Muscle layer of colon (tissue), 2 donors: ENCODE measurements around the gene SERPINA5.
"Not testable (repeated sequence)": the region's sequence is repeated elsewhere in the genome, so short reads cannot be mapped to it uniquely, and the experiment has no call there.

Source experiments
- H3K27ac ChIP-seq: one replicate; pipeline ENCODE4 v1.7.0; 2013; ENCODE audit warnings: low read depth, mild to moderate bottlenecking, low read length, moderate library complexity
- H3K27me3 ChIP-seq, 2 donors: one replicate each; pipeline ENCODE4 v1.7.0; 2013; ENCODE audit warnings: low read length in 2 of 2, mild to moderate bottlenecking in 2 of 2; ENCODE audit not compliant: insufficient read depth in 2 of 2, control insufficient read depth in 1 of 2
- H3K36me3 ChIP-seq: one replicate; pipeline ENCODE4 v1.7.0; 2013; ENCODE audit warnings: mild to moderate bottlenecking, low read length; ENCODE audit not compliant: insufficient read depth
- H3K4me1 ChIP-seq: one replicate; pipeline ENCODE4 v1.7.0; 2013; ENCODE audit warnings: mild to moderate bottlenecking, low read length; ENCODE audit not compliant: insufficient read depth
- H3K4me3 ChIP-seq, 2 donors: one replicate each; pipeline ENCODE4 v1.7.0; 2013; ENCODE audit warnings: low read length in 2 of 2, low read depth in 1 of 2, mild to moderate bottlenecking in 1 of 2, moderate library complexity in 1 of 2
- H3K9ac ChIP-seq: one replicate; pipeline ENCODE4 v1.7.0; 2013; ENCODE audit warnings: low read length
- H3K9me3 ChIP-seq: one replicate; pipeline ENCODE4 v1.7.0; 2013; ENCODE audit warnings: mild to moderate bottlenecking, low read length
- donor health status: abdominal sarcoma.
- donor health status: Adenocarcinoma of cecum.

SERPINA5 gene

GRCh38 chr14:94597788-94598187 lies 16.6 kb downstream of the SERPINA5 start:
- Histone ChIP-seq H3K27ac (no peak overlapping the region), H3K36me3 (no peaks in the 10 kb centered on the region), H3K4me1 (peaks cover 28% of the 10 kb centered on the region), H3K4me3 (no peak overlapping the region), H3K27me3 (no peaks in the 10 kb centered on the region), H3K9ac (no peak overlapping the region), H3K9me3 (no peaks in the 10 kb centered on the region)

GRCh38 chr14:94598506-94598815 lies 17.2 kb downstream of the SERPINA5 start:
- Histone ChIP-seq H3K27me3 (no peaks in the 10 kb centered on the region), H3K4me3 (no peak overlapping the region), H3K36me3 (no peaks in the 10 kb centered on the region), H3K27ac (no peak overlapping the region), H3K9me3 (no peaks in the 10 kb centered on the region), H3K9ac (no peak overlapping the region), H3K4me1 (peaks cover 28% of the 10 kb centered on the region)

- no peak overlapping the region for H3K9ac ChIP-seq
- H3K9me3 ChIP-seq, result no peaks in the 10 kb centered on the region
- no peak overlapping the region for H3K27ac ChIP-seq
- peaks cover 28% of the 10 kb centered on the region for H3K4me1 ChIP-seq
- no peaks in the 10 kb centered on the region for H3K36me3 ChIP-seq
- H3K4me3 ChIP-seq, result no peak overlapping the region
- H3K27me3 ChIP-seq, result no peaks in the 10 kb centered on the region
These were observed 17.8 kb downstream of the SERPINA5 start for GRCh38 chr14:94598816-94599655.

- peaks cover 28% of the 10 kb centered on the region for H3K4me1 ChIP-seq
- no peak overlapping the region for H3K4me3 ChIP-seq
- no peak overlapping the region for H3K9ac ChIP-seq
- no peaks in the 10 kb centered on the region for H3K27me3 ChIP-seq
- H3K9me3 ChIP-seq, result no peaks in the 10 kb centered on the region
- no peak overlapping the region for H3K27ac ChIP-seq
- H3K36me3 ChIP-seq, result no peaks in the 10 kb centered on the region
These were observed 18.4 kb downstream of the SERPINA5 start for GRCh38 chr14:94599656-94600004.

- no peaks in the 10 kb centered on the region for H3K9me3 ChIP-seq
- peak overlapping the region; percentile 25 for H3K27ac ChIP-seq
- H3K4me3 ChIP-seq, result no peak overlapping the region
- no peak overlapping the region for H3K9ac ChIP-seq
- H3K36me3 ChIP-seq, result no peaks in the 10 kb centered on the region
- H3K27me3 ChIP-seq, result no peaks in the 10 kb centered on the region
- peaks cover 28% of the 10 kb centered on the region for H3K4me1 ChIP-seq
These were observed 18.9 kb downstream of the SERPINA5 start for GRCh38 chr14:94600148-94600545.

- Histone ChIP-seq H3K4me1 (peaks cover 28% of the 10 kb centered on the region), H3K4me3 (peak overlapping the region in 1 of 2 donors; percentile 5), H3K36me3 (no peaks in the 10 kb centered on the region), H3K9me3 (no peaks in the 10 kb centered on the region), H3K27me3 (no peaks in the 10 kb centered on the region), H3K27ac (no peak overlapping the region), H3K9ac (no peak overlapping the region)
These were observed 20.7 kb downstream of the SERPINA5 start for GRCh38 chr14:94601884-94602391.

- no peak overlapping the region for H3K9ac ChIP-seq
- no peak overlapping the region for H3K4me3 ChIP-seq
- no peaks in the 10 kb centered on the region for H3K36me3 ChIP-seq
- peaks cover 28% of the 10 kb centered on the region for H3K4me1 ChIP-seq
- H3K27ac ChIP-seq, result no peak overlapping the region
- H3K9me3 ChIP-seq, result no peaks in the 10 kb centered on the region
- H3K27me3 ChIP-seq, result no peaks in the 10 kb centered on the region
These were observed 21.5 kb downstream of the SERPINA5 start for GRCh38 chr14:94602722-94603121.

- H3K27ac ChIP-seq, result no peak overlapping the region
- peaks cover 16% of the 10 kb centered on the region for H3K4me1 ChIP-seq
- H3K9me3 ChIP-seq, result no peaks in the 10 kb centered on the region
- no peaks in the 10 kb centered on the region for H3K27me3 ChIP-seq
- no peak overlapping the region for H3K9ac ChIP-seq
- no peaks in the 10 kb centered on the region for H3K36me3 ChIP-seq
- H3K4me3 ChIP-seq, result no peak overlapping the region
These were observed 24.1 kb downstream of the SERPINA5 start for GRCh38 chr14:94605361-94605760.

- H3K9ac ChIP-seq, H3K4me3 ChIP-seq, H3K27me3 ChIP-seq, H3K9me3 ChIP-seq, H3K36me3 ChIP-seq, H3K27ac ChIP-seq, H3K4me1 ChIP-seq: not testable (repeated sequence)
These were observed 27.7 kb downstream of the SERPINA5 start for GRCh38 chr14:94608966-94609365.

GRCh38 chr14:94611179-94611578 lies 30.0 kb downstream of the SERPINA5 start:
- H3K9me3 ChIP-seq, result no peaks in the 10 kb centered on the region
- H3K4me1 ChIP-seq, result peaks cover 6% of the 10 kb centered on the region
- H3K27ac ChIP-seq, result no peak overlapping the region
- H3K4me3 ChIP-seq, result no peak overlapping the region
- H3K36me3 ChIP-seq, result no peaks in the 10 kb centered on the region
- H3K27me3 ChIP-seq, result no peaks in the 10 kb centered on the region
- H3K9ac ChIP-seq, result no peak overlapping the region

- Histone ChIP-seq H3K9ac (no peak within 1 kb of the TSS), H3K4me1 (peaks cover 6% of the 10 kb centered on the region), H3K36me3 (peaks cover 3% of the 10 kb centered on the region), H3K9me3 (no peaks in the 10 kb centered on the region), H3K27ac (peak within 1 kb of the TSS; percentile 42), H3K4me3 (no peak within 1 kb of the TSS), H3K27me3 (no peaks in the 10 kb centered on the region)
These were observed 30.9 kb downstream of the SERPINA5 start, which contains the start of gene SERPINA3 for GRCh38 chr14:94612174-94612573. TSS of gene SERPINA3 (plus strand) at chr14:94612391. CDS start at chr14:94614442, 2,051 bp downstream.
